ENCODE data around the gene ARIH1. TPM values are rescaled to one million over a fixed set of nuclear protein-coding genes. Genes with fewer than 3 reads are reported as not detected.
"Not testable (repeated sequence)": the region's sequence is repeated elsewhere in the genome, so short reads cannot be mapped to it uniquely, and the experiment has no call there.

Gene ARIH1
- total RNA-seq, 6 experiments from 2014 or later: 138 to 171 (median 159) TPM

GRCh38 chr15:72593838-72594237 is 119.7 kb downstream of the ARIH1 start:
- peaks cover 26% of the 10 kb centered on the region for H3K4me1 Mint-ChIP-seq (ENCODE audit: low read depth)
- TF ChIP-seq, protein P1, sequence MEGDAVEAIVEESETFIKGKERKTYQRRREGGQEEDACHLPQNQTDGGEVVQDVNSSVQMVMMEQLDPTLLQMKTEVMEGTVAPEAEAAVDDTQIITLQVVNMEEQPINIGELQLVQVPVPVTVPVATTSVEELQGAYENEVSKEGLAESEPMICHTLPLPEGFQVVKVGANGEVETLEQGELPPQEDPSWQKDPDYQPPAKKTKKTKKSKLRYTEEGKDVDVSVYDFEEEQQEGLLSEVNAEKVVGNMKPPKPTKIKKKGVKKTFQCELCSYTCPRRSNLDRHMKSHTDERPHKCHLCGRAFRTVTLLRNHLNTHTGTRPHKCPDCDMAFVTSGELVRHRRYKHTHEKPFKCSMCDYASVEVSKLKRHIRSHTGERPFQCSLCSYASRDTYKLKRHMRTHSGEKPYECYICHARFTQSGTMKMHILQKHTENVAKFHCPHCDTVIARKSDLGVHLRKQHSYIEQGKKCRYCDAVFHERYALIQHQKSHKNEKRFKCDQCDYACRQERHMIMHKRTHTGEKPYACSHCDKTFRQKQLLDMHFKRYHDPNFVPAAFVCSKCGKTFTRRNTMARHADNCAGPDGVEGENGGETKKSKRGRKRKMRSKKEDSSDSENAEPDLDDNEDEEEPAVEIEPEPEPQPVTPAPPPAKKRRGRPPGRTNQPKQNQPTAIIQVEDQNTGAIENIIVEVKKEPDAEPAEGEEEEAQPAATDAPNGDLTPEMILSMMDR (IDR thresholded peaks at IDR 0.05): no peak
- no peaks in the 10 kb centered on the region for H3K36me3 Mint-ChIP-seq (ENCODE audit: low read depth)
- H3K4me3 Mint-ChIP-seq: no peak overlapping the region
- peaks cover 3% of the 10 kb centered on the region; the same call in 1 of the 2 replicates for H3K27me3 Mint-ChIP-seq (ENCODE audit: insufficient read depth)
- no peak overlapping the region for H3K27ac Mint-ChIP-seq
- no peaks in the 10 kb centered on the region for H3K9me3 Mint-ChIP-seq
- no peak for DNase-seq

DNA sequence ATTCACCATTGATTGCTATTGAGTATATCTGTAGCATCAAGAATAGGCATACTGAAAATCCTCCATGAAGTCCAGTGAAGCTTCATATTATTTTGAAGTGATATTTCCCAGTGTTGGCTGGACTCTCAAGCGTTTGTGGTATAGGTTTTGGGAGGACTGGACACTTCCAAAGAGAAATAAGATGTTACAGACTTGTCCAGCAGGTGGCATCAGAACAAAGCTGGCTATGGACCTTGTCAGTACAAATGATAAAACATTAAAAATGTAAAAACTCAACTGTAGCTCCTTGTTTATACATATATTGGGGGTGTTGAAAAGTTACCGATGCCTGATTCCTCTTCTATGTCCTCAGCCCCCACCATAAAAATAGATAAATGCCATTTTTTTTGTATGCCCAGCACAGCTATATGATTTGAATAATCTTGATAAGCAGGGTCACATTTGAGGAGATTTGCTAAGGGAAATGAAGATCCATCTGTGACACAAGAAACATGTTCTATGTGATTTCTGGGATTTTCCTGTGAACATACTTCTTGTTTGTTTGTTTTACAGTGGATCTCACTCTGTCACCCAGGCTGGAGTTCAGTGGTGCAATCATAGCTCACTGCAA is 125.8 kb downstream of the ARIH1 start:
- DNase-seq: peak; percentile 55
- no peaks in the 10 kb centered on the region for H3K36me3 Mint-ChIP-seq (ENCODE audit: low read depth)
- H3K4me1 Mint-ChIP-seq (ENCODE audit: low read depth): peaks cover 4% of the 10 kb centered on the region; the same call in 1 of the 2 replicates
- H3K9me3 Mint-ChIP-seq: no peaks in the 10 kb centered on the region
- TF ChIP-seq, protein P1 (IDR thresholded peaks at IDR 0.05): peak; percentile 88
- no peak overlapping the region for H3K4me3 Mint-ChIP-seq
- no peak overlapping the region for H3K27ac Mint-ChIP-seq
- peaks cover 6% of the 10 kb centered on the region for H3K27me3 Mint-ChIP-seq (ENCODE audit: insufficient read depth)

GRCh38 chr15:72604794-72605193 is 130.7 kb downstream of the ARIH1 start:
- DNase-seq: no peak
- no peak overlapping the region for H3K4me3 Mint-ChIP-seq

DNA sequence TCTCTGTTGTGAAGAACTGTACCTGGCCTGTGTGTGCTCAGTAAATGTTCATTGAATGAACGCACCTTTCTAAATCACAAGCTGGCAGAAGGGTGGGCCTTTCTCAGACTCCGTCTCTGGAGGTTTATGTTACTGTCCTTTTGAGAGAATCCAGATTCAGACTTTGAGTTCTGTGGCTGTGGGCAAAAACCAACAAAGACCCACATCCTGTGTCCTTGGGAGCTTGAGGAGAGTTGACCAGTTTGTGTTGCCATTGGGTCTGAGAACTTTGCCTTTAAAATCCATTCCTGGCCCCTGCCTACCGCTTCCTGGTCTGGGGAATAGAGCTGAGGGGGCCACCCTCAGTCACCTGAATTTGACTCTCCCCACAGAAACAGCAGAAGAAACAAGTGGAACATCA is 134.0 kb downstream of the ARIH1 start:
- DNase-seq; H3K9me3 Mint-ChIP-seq; H3K27ac Mint-ChIP-seq; H3K4me3 Mint-ChIP-seq; H3K4me1 Mint-ChIP-seq (ENCODE audit: low read depth); H3K36me3 Mint-ChIP-seq (ENCODE audit: low read depth): not testable (repeated sequence)
- H3K27me3 Mint-ChIP-seq (ENCODE audit: insufficient read depth): peaks cover 10% of the 10 kb centered on the region

More at GRCh38 chr15:72604794-72605193, 130.7 kb downstream of the ARIH1 start:
- Mint-ChIP-seq H3K27me3 (ENCODE audit: insufficient read depth) (peaks cover 10% of the 10 kb centered on the region), H3K4me1 (ENCODE audit: low read depth) (no peaks in the 10 kb centered on the region), H3K36me3 (ENCODE audit: low read depth) (no peaks in the 10 kb centered on the region), H3K27ac (no peak overlapping the region), H3K9me3 (no peaks in the 10 kb centered on the region)
- TF ChIP-seq, protein P1 (IDR thresholded peaks at IDR 0.05): no peak

DNA sequence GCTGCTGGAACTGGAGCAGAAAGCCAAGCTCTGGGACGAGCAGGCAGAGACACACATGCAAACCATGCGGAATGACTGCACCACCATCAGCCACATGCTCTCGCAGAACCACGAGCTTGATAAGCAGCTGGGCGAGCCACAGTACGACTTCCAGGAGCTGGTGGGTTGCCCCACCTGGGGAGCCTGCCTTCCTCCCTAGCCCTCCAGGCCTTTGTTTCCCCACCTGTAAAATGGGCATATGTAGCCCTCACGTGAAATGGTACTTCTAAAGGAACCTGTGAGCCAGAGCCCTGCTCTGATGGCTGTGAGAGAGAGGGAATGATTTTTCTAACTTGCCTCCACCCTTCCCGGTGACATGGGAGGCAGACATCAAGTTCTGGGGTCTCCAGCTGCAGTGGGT is 135.7 kb downstream of the ARIH1 start:
- no peak overlapping the region for H3K27ac Mint-ChIP-seq
- no peaks in the 10 kb centered on the region for H3K4me1 Mint-ChIP-seq (ENCODE audit: low read depth)
- H3K9me3 Mint-ChIP-seq: no peaks in the 10 kb centered on the region
- no peak for DNase-seq
- no peak overlapping the region for H3K4me3 Mint-ChIP-seq
- H3K27me3 Mint-ChIP-seq (ENCODE audit: insufficient read depth): peaks cover 5% of the 10 kb centered on the region; the same call in 1 of the 2 replicates
- H3K36me3 Mint-ChIP-seq (ENCODE audit: low read depth): no peaks in the 10 kb centered on the region
- TF ChIP-seq, protein P1 (IDR thresholded peaks at IDR 0.05): no peak

DNA sequence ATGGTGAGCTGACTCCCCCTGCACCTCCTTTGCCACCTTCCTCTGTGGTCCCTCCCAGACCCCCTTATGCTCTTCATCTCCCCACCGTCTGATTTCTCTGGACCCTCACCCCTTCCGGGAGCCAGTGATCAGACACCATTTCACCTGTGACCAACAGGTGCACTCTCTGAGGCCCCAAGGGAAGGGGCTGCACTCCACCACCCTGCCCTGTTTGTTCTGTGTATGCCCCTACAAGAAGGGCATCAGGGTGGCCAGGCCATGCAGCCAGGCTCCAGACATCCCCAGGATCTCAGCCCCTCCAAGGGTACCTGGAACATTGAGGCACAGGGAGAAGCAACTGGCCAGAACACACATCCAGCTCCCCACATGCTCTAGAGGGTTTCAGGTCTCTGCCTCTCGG is 138.2 kb downstream of the ARIH1 start:
- not testable (repeated sequence) for H3K4me1 Mint-ChIP-seq (ENCODE audit: low read depth); H3K27ac Mint-ChIP-seq; H3K27me3 Mint-ChIP-seq (ENCODE audit: insufficient read depth); H3K4me3 Mint-ChIP-seq; H3K36me3 Mint-ChIP-seq (ENCODE audit: low read depth); DNase-seq; H3K9me3 Mint-ChIP-seq
